Activated naive CD4-positive, alpha-beta T cell treated with anti-CD3 and anti-CD28 coated beads, Interleukin-2, amount 10 ng/mL, durations not matched to agents 7 days and 5 days (primary cell): ENCODE results near the gene WDFY2.

Experiments used
- CTCF ChIA-PET: fragments of 350-600 bp; sonication (Branson Sonifier 250); formaldehyde crosslinking; loops from one replicate; lab custom pipeline; 2021; ENCODE audit warnings: antibody characterized with exemption; lab: Charles Lee
- DNase-seq: peaks from one replicate; pipeline ENCODE4 v3.0.0-alpha.2; 2020
- H3K27ac Mint-ChIP-seq: one replicate; pipeline ENCODE4 v1.8.0; 2021; ENCODE audit warnings: mild to moderate bottlenecking, moderate library complexity, mixed read lengths
- H3K27me3 Mint-ChIP-seq: one replicate; pipeline ENCODE4 v1.8.0; 2021; ENCODE audit warnings: mild to moderate bottlenecking, mixed read lengths
- H3K36me3 Mint-ChIP-seq: one replicate; pipeline ENCODE4 v1.8.0; 2021; ENCODE audit warnings: mixed read lengths
- H3K4me1 Mint-ChIP-seq: one replicate; pipeline ENCODE4 v1.8.0; 2021; ENCODE audit warnings: mixed read lengths
- H3K4me3 Mint-ChIP-seq: one replicate; pipeline ENCODE4 v1.8.0; 2021; ENCODE audit warnings: mild to moderate bottlenecking, moderate library complexity, mixed read lengths
- H3K9me3 Mint-ChIP-seq: one replicate; pipeline ENCODE4 v1.8.0; 2021; ENCODE audit warnings: mixed read lengths

The WDFY2 gene

DNA sequence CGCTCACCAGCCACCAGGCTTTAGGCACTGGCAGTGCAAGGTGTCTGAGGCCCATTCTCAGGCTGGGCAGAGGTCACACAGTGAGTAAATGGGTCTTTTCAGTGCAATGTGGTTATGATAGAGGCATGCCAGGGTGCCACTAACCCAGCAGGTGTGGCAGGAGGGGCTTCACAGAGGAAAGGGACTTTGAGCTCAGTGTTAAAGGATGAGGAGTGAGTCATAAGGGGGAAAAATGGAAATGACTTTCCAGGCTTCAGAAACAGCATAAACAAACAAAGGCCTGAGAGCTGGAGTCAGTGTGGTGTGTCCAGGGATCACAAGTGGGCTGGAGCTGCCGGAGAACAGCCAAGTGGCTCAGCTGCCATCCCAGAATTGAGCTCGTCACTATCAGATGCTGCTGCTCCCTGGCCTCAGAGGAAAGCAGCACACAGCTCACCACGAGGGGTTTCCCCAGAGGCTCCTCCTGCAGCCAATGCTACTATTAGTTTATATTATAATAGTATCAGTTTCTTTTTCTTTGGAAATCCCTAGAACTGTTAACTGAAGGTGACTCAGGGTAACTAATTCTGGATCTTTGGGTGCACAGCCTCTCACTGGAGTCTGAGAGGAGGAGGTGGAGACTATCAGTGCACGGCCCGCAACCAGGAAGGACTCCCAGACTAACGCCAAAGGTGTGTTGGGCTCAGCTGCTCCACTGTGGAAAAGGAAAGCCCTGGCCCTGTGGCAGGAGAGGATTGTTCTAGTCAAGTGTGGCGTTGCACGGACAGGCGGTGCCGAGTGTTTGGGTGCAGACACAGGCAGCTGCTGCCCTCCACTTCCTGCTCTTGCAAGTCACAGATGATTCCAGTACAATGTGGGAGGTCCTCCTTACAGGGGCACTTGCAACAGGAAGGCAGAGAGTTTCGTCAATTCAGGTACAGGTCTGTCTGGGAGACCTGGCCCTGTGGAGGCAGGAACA lies 180.2 kb downstream of the WDFY2 start:
- no peaks in the 10 kb centered on the region for H3K9me3 Mint-ChIP-seq
- peaks cover 24% of the 10 kb centered on the region for H3K36me3 Mint-ChIP-seq
- H3K4me1 Mint-ChIP-seq, result peaks cover 26% of the 10 kb centered on the region
- peak; percentile 61 for DNase-seq
- peak overlapping the region; percentile 61 for H3K4me3 Mint-ChIP-seq
- CTCF ChIA-PET, result interaction anchor here (0.9 to 1.6 kb wide), 10 partner anchors 23 to 467 kb away, joined by 3 to 6 read pairs (median 4); partner anchors contain the start of gene INTS6
- no peaks in the 10 kb centered on the region for H3K27me3 Mint-ChIP-seq
- peak overlapping the region; percentile 87 for H3K27ac Mint-ChIP-seq

DNA sequence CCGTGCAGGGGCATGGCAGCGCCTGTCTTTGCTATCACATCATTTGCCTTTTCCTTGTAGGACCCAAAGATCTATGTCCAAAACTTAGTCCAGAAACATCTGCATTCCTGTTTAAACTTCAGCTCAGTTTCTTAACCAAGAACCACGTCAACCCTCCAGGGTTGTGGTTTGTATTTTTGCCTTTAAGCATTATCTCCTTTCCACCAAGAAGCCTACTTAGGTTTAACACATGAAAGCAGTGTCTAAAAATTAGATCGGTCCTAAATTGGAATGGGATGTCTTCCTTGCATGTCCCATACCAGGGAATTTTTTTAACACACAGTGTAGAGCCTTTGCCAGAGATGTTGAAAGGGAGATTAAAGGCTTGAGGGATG lies 180.9 kb downstream of the WDFY2 start:
- Mint-ChIP-seq H3K27ac (peak overlapping the region; percentile 87), H3K4me3 (peak overlapping the region; percentile 61), H3K36me3 (peaks cover 21% of the 10 kb centered on the region), H3K27me3 (no peaks in the 10 kb centered on the region), H3K9me3 (no peaks in the 10 kb centered on the region), H3K4me1 (peaks cover 26% of the 10 kb centered on the region)
- CTCF ChIA-PET, result interaction anchor here (1.2 to 1.6 kb wide), 3 partner anchors 30 to 312 kb away, joined by 3 to 4 read pairs (median 4); partner anchors contain the start of gene INTS6
- DNase-seq, result no peak

DNA sequence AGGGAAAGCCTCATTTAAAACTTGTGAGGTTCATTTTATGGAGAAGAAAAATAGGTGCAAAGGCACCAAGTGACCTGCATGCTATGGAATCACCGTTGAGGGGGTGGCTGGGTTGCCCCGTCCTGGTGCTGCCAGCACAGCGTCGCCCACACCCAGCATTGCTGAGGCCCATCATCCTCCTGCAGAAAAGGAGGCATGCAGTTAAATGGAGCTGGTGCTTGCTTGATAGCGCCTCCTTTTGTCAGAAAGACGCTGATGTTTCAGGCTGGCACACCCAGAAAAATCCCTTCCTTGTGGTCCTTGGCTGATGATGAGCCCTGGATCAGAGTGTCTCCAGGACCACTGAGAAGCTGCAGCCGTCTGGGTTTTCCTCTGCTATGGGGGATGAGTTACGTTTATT lies 182.8 kb downstream of the WDFY2 start:
- H3K4me1 Mint-ChIP-seq, result peaks cover 26% of the 10 kb centered on the region
- no peaks in the 10 kb centered on the region for H3K9me3 Mint-ChIP-seq
- peaks cover 12% of the 10 kb centered on the region for H3K36me3 Mint-ChIP-seq
- no peak for DNase-seq
- H3K4me3 Mint-ChIP-seq, result no peak overlapping the region
- H3K27me3 Mint-ChIP-seq, result no peaks in the 10 kb centered on the region
- H3K27ac Mint-ChIP-seq, result no peak overlapping the region
- CTCF ChIA-PET, result interaction anchor here (1.3 to 2.0 kb wide), 3 partner anchors 31 to 313 kb away, joined by 3 to 8 read pairs (median 4); no protein-coding TSS in a partner anchor

DNA sequence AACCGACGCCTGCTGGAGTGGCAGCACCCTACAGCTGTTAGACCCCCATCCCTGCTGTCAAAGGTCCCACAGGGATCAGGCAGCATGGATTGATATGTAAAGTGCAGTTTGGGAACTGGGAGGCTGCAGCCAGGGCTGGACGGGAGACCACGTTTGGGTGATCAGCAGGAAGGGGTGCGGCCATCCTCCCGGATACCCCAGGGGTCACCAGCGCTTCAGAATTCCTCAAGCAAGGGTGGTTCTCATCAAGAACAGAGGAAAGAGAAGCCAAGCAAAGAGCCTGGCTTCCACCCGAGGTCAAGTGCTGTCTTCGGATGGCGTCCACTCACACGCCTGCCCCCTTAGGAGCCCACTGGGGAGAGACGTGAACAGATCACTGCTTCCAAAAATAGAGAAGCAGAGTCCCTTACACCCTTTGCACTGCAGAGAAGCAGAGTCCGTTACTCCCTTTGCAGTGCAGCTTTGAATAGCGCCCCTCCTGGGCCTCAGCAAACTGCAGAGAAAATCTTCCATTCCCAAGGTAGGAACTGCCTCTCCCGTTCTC lies 184.2 kb downstream of the WDFY2 start:
- DNase-seq, result no peak
- no peak overlapping the region for H3K27ac Mint-ChIP-seq
- H3K36me3 Mint-ChIP-seq, result peaks cover 8% of the 10 kb centered on the region
- H3K4me1 Mint-ChIP-seq, result peaks cover 23% of the 10 kb centered on the region
- no peaks in the 10 kb centered on the region for H3K9me3 Mint-ChIP-seq
- no peaks in the 10 kb centered on the region for H3K27me3 Mint-ChIP-seq
- CTCF ChIA-PET, result no interaction called here
- no peak overlapping the region for H3K4me3 Mint-ChIP-seq

DNA sequence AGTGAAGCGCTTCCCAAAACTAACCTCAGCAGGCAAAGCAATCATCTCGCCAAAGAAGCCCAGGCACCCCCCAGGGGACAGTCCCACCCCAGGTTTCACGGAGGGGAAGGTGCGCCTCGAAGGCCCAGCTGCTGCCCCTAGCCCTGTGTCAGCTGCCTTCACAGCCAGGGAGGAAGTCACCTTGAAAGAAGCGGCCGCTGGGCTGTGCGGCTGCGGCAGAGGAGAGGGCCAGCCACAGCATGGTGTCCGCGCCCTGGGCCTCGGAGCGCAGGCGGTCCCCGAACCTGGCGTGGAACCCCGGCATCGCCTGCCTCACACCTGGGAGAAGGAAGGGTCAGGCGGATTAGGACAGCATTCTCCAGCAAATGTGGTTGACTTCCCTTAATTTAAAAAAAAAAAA lies 184.7 kb downstream of the WDFY2 start:
- CTCF ChIA-PET, result no interaction called here
- Mint-ChIP-seq H3K9me3 (no peaks in the 10 kb centered on the region), H3K27me3 (no peaks in the 10 kb centered on the region), H3K36me3 (peaks cover 6% of the 10 kb centered on the region), H3K4me3 (no peak overlapping the region), H3K4me1 (peaks cover 20% of the 10 kb centered on the region), H3K27ac (no peak overlapping the region)
- no peak for DNase-seq

DNA sequence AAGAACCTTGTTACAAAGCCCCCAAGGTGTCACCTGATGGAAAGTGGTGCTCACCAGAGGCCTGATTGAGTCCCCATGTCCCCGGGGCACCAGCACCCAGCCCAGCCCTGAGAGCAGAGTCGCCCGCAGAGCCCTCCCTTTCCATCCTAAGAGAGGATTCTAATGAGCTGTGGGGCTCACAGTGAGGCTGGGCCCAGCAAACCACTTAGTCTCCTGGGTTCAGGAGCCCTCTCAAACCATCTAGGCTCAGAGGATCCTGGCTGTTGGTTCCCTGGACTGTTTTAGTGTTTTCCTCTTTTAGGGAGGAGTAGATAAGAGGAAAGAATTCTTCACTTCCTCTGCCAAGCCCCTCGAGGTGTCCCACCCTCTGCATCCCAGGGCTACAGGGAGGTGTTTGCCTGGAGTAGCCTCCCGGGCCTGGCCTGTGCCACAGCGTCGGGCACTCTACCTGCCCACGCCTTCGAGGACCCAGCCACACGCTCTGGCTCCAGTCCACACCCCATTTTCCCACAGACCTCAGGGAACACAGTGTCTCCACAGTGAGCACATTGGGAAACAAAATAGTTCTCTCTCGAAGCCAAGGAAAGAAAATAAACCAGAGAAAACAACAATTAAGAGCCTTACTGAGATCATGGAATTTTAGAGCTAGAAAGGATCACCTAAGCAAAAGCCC lies 185.3 kb downstream of the WDFY2 start:
- H3K4me1 Mint-ChIP-seq, result peaks cover 13% of the 10 kb centered on the region
- no peaks in the 10 kb centered on the region for H3K27me3 Mint-ChIP-seq
- H3K27ac Mint-ChIP-seq, result no peak overlapping the region
- H3K36me3 Mint-ChIP-seq, result peaks cover 4% of the 10 kb centered on the region
- no peaks in the 10 kb centered on the region for H3K9me3 Mint-ChIP-seq
- no peak overlapping the region for H3K4me3 Mint-ChIP-seq
- no peak for DNase-seq
- CTCF ChIA-PET, result no interaction called here

DNA sequence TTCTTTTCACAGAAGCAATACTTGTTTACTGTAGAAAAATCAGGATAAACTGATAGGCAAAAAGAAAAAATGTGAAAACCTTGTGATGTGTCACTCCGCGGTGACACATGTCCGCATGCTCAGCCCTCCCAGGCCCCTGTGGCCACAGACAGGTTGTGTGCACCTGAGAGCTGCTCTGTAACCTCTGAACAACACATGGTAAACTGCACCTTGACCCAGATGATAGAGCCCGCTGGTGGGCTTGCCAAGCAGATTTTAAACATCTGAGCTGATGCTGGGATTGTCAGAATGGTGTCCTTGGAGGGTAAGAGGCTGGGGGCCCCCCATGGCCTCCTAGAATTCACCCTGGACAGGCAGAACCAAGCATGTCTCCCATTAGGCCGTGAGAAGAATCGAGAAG lies 185.9 kb downstream of the WDFY2 start:
- CTCF ChIA-PET, result no interaction called here
- Mint-ChIP-seq H3K9me3 (no peaks in the 10 kb centered on the region), H3K4me1 (peaks cover 8% of the 10 kb centered on the region), H3K36me3 (peaks cover 4% of the 10 kb centered on the region), H3K27ac (no peak overlapping the region), H3K4me3 (no peak overlapping the region), H3K27me3 (no peaks in the 10 kb centered on the region)
- no peak for DNase-seq

DNA sequence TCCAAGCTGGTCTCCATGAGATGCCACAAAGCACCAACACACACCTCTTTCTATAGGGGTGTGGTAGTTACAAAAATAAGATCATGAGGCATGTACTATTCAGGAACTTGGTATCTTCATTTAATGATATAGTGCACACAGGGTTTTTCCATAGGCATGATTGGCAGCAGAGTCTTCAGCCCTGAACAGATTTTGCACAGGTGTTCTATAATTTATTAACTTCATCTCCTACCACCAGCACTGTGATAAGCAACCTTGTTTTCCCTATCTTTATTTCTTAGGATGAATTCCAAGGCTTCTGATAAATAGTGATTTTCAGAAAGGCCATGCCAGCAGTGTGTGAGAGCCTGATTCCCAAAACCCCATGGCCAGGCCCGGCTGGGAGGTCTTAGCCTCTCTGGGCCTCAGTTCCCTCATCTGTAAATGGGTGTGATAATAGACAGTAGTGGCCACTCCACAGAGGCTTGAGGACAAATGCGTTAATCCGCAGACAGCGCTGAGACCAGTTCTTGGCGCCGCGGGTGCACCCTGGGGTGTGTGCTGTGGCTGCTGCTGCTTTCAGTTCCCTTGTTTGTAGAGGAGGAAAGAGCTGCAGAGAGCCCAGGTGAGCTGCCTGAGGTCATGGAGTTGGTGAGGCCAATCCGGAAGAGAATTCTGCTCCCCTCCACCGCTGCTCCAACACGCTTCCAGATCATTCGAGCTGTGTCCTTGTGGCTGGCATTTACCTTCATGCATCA lies 186.6 kb downstream of the WDFY2 start:
- H3K4me3 Mint-ChIP-seq, result no peak overlapping the region
- CTCF ChIA-PET, result no interaction called here
- H3K36me3 Mint-ChIP-seq, result peaks cover 4% of the 10 kb centered on the region
- no peaks in the 10 kb centered on the region for H3K27me3 Mint-ChIP-seq
- H3K27ac Mint-ChIP-seq, result no peak overlapping the region
- DNase-seq, result no peak
- no peaks in the 10 kb centered on the region for H3K9me3 Mint-ChIP-seq
- peaks cover under 1% of the 10 kb centered on the region for H3K4me1 Mint-ChIP-seq

DNA sequence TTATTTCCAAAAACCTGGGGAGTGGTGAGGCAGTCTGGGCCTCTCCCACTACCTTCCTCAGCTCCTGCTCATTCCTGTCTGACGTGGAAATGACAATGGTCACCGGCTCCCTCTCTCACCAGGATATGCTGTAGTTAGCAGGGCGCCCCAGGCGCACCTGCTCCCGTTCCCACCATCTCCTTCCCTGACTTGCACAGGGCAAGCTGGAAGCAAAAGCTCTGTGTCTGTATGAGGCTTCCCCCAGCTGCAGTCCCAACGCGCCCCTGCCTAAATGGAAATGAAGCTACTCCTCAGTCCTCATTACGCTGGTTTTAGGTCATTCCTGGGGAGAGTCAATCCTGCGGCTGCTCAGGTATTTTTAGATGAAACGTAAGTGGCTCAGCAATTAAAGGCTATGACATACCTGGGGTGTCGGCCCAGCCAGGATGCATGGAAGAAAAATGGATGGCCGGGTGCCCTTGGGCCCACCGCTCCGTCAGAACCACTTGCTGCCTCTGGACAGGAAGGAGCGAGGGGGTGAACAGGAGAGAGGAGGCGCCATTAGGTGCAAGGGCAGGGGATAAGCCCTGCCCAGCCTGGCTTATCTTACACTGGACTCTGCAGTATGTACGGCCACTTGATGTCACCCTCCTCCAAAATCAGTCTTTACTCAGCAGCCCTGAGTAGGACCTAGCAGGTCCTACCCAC lies 187.3 kb downstream of the WDFY2 start:
- H3K27ac Mint-ChIP-seq, result peak overlapping the region; percentile 75
- peaks cover 2% of the 10 kb centered on the region for H3K36me3 Mint-ChIP-seq
- CTCF ChIA-PET, result no interaction called here
- no peaks in the 10 kb centered on the region for H3K27me3 Mint-ChIP-seq
- H3K4me1 Mint-ChIP-seq, result no peaks in the 10 kb centered on the region
- no peak overlapping the region for H3K4me3 Mint-ChIP-seq
- DNase-seq, result no peak
- H3K9me3 Mint-ChIP-seq, result no peaks in the 10 kb centered on the region

DNA sequence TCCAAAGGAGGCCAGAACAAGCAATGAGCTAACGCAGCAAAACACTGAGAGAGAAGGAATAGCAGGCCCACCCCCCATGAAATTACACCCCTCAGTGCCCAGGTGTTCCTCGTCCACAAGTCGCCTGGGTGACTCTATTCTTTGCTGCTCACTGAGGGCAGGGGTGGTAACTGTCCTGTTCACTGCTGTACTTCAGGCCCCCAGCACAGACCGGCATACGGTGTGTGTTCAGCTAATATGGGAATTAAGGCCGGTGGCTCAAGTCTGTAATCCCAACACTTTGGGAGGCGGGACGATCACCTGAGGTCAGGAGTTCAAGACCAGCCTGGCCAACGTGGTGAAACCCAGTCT lies 187.8 kb downstream of the WDFY2 start:
- Mint-ChIP-seq H3K27ac (peak overlapping the region; percentile 75), H3K36me3 (peaks cover 2% of the 10 kb centered on the region)
- CTCF ChIA-PET, result no interaction called here

DNA sequence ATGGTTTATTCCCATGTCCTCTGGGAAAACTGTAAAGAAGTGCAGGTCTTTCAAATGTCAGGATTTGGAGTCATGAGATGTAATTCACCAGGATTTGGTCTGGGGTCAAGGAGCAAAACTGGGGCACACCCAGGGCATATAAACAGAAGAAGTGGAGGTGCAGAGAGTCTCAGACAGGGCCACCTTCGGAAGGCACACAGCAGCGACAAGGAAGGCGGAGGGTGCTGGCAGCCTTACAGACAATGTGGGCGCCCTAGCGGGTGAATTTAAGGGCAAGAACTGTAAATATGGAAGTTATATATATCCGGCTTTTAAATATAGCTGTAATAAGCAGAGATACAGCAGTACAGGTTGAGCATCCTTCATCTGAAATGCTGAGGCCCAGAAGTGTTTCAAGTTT lies 188.5 kb downstream of the WDFY2 start:
- no peaks in the 10 kb centered on the region for H3K4me1 Mint-ChIP-seq
- CTCF ChIA-PET, result no interaction called here
- no peak overlapping the region for H3K4me3 Mint-ChIP-seq
- H3K27ac Mint-ChIP-seq, result no peak overlapping the region
- no peak for DNase-seq
- no peaks in the 10 kb centered on the region for H3K27me3 Mint-ChIP-seq
- H3K36me3 Mint-ChIP-seq, result peaks cover 2% of the 10 kb centered on the region
- no peaks in the 10 kb centered on the region for H3K9me3 Mint-ChIP-seq

More for the DNA sequence above, 187.8 kb downstream of the WDFY2 start:
- Mint-ChIP-seq H3K4me1 (no peaks in the 10 kb centered on the region), H3K4me3 (no peak overlapping the region), H3K27me3 (no peaks in the 10 kb centered on the region), H3K9me3 (no peaks in the 10 kb centered on the region)
- DNase-seq, result no peak

DNA sequence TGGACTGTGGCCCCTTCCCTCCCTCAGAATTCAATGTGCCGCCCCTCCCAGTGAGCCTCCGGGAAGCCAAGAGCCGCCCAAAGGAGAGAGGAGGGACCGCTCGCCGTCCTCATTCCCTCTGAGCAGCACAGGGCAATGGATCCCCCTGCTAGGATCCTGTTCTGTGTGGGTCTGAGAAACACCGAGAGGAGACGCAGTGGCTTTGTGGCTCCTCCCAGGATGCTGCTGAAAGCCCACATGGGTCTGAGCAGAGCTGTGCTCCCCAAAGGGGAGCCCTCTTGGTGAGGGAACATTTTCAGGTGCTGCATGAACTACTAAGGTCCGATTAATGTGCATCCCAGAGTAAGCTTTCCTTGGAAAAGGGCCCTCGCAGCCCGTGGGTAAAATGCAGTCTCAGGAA lies 189.3 kb downstream of the WDFY2 start:
- Mint-ChIP-seq H3K9me3 (no peaks in the 10 kb centered on the region), H3K27ac (no peak overlapping the region), H3K4me3 (no peak overlapping the region), H3K4me1 (no peaks in the 10 kb centered on the region), H3K36me3 (peaks cover 2% of the 10 kb centered on the region), H3K27me3 (no peaks in the 10 kb centered on the region)
- CTCF ChIA-PET, result no interaction called here
- DNase-seq, result no peak

DNA sequence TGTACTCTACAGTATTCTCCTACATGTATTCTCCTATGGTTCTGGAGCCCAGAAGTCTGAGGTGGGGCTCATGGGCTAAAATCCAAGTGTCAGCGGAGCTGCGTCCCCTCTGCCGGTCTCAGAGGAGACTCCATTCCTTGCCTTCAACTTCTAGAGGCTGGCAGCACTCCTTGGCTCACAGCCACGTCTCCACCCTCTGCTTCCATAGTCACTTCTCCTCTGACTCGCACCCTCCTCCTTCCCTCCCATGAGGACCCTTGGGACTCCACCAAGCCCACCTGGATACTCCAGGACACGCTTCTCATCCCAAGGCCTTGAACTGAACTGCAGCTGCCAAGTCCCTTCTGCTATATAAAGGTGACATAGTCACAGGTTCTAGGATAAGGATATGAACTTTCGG lies 191.9 kb downstream of the WDFY2 start:
- Mint-ChIP-seq H3K4me1 (no peaks in the 10 kb centered on the region), H3K27ac (no peak overlapping the region), H3K27me3 (no peaks in the 10 kb centered on the region), H3K4me3 (no peak overlapping the region), H3K36me3 (peaks cover 2% of the 10 kb centered on the region), H3K9me3 (no peaks in the 10 kb centered on the region)
- no peak for DNase-seq
- CTCF ChIA-PET, result no interaction called here
